HepG2 (cell line): ENCODE measurements around the gene ELP2. TPM values are rescaled to one million over a fixed set of nuclear protein-coding genes. Genes with fewer than 3 reads are reported as not detected.
A peak's percentile ranks its signal among the peaks of the same experiment; 100 is the strongest.

Experiments used
- AGO1 ChIP-seq: fragments of 200-400 bp; formaldehyde crosslinking; IDR thresholded peaks from 2 replicates; pipeline ENCODE4 v1.6.1; 2017; ENCODE audit warnings: mild to moderate bottlenecking, low read depth, low read length, moderate library complexity; ENCODE audit not compliant: poor library complexity, severe bottlenecking
- HMG20A ChIP-seq: IDR thresholded peaks from 2 replicates; pipeline ENCODE4 v1.6.1; 2016; ENCODE audit warnings: borderline replicate concordance
- HNF4G ChIP-seq, 2 experiments: sonication (generic) in 1 of 2; formaldehyde crosslinking in 1 of 2; IDR thresholded peaks; 2 replicates each; pipeline versions ENCODE4 v1.4.0 to v1.6.1; 2011 to 2020; ENCODE audit warnings: borderline replicate concordance in 2 of 2, low read depth in 2 of 2, mild to moderate bottlenecking in 2 of 2, low read length in 1 of 2, missing genetic modification reagents in 1 of 2, moderate library complexity in 1 of 2
- MIXL1 ChIP-seq: IDR thresholded peaks from 2 replicates; pipeline ENCODE4 v1.6.1; 2016
- MYC ChIP-seq: sonication (generic); formaldehyde crosslinking; IDR thresholded peaks from 2 replicates; pipeline ENCODE4 v1.9.0; 2021; ENCODE audit warnings: missing genetic modification reagents, borderline replicate concordance
- NFIB ChIP-seq: sonication (generic); formaldehyde crosslinking; IDR thresholded peaks from 2 replicates; pipeline ENCODE4 v1.9.0; 2021; ENCODE audit warnings: missing genetic modification reagents, mild to moderate bottlenecking, borderline replicate concordance
- NFYC ChIP-seq: IDR thresholded peaks from 2 replicates; pipeline ENCODE4 v1.6.1; 2016; ENCODE audit warnings: missing genetic modification reagents, missing compliant biosample characterization
- PCBP1 ChIP-seq: fragments of 200-400 bp; formaldehyde crosslinking; IDR thresholded peaks from 2 replicates; pipeline ENCODE4 v1.6.1; 2017; ENCODE audit warnings: mild to moderate bottlenecking, low read depth, low read length, borderline replicate concordance
- PHB2 ChIP-seq: fragments of 450-650 bp; IDR thresholded peaks from 2 replicates; pipeline ENCODE4 v1.6.1; 2018; ENCODE audit not compliant: partially characterized antibody
- PLRG1 ChIP-seq: fragments of 450-650 bp; conservative IDR thresholded peaks from 2 replicates; pipeline ENCODE4 v1.6.1; 2016
- RNF219 ChIP-seq: sonication (generic); formaldehyde crosslinking; IDR thresholded peaks from 2 replicates; pipeline ENCODE4 v1.5.0; 2020; ENCODE audit warnings: mild to moderate bottlenecking, missing genetic modification reagents
- SATB2 ChIP-seq: sonication (generic); formaldehyde crosslinking; IDR thresholded peaks from 2 replicates; pipeline ENCODE4 v1.5.0; 2020; ENCODE audit warnings: missing genetic modification reagents
- TAF1 ChIP-seq: sonication (generic); formaldehyde crosslinking; IDR thresholded peaks from 2 replicates; pipeline ENCODE4 v1.4.0; 2020; ENCODE audit warnings: missing genetic modification reagents
- THAP8 ChIP-seq: sonication (generic); formaldehyde crosslinking; IDR thresholded peaks from 2 replicates; pipeline ENCODE4 v1.5.1; 2020; ENCODE audit warnings: missing genetic modification reagents, mild to moderate bottlenecking, borderline replicate concordance
- ZBTB46 ChIP-seq: sonication (generic); formaldehyde crosslinking; IDR thresholded peaks from 2 replicates; pipeline ENCODE4 v1.4.0; 2020; ENCODE audit warnings: mild to moderate bottlenecking, missing genetic modification reagents, borderline replicate concordance
- ZFP41 ChIP-seq: sonication (generic); formaldehyde crosslinking; IDR thresholded peaks from 2 replicates; pipeline ENCODE4 v1.4.0; 2020; ENCODE audit warnings: mild to moderate bottlenecking, missing genetic modification reagents, borderline replicate concordance
- ZMYM4 ChIP-seq: sonication (generic); formaldehyde crosslinking; IDR thresholded peaks from 2 replicates; pipeline ENCODE4 v1.8.1; 2023; ENCODE audit warnings: mild to moderate bottlenecking, missing genetic modification reagents
- ZNF44 ChIP-seq: sonication (generic); formaldehyde crosslinking; IDR thresholded peaks from 2 replicates; pipeline ENCODE4 v1.5.1; 2020; ENCODE audit warnings: mild to moderate bottlenecking, missing genetic modification reagents
- ZNF660 ChIP-seq: sonication (generic); formaldehyde crosslinking; IDR thresholded peaks from 2 replicates; pipeline ENCODE4 v1.5.1; 2020; ENCODE audit warnings: mild to moderate bottlenecking, low read depth, missing genetic modification reagents, borderline replicate concordance
- ZNF781 ChIP-seq: sonication (generic); formaldehyde crosslinking; IDR thresholded peaks from 2 replicates; pipeline ENCODE4 v1.5.1; 2020; ENCODE audit warnings: borderline replicate concordance, mild to moderate bottlenecking, missing genetic modification reagents; ENCODE audit errors: not compliant biosample characterization
- polyA plus RNA-seq, 8 experiments: library from polyadenylated mRNA; depleted of rRNA in 3 of 8; stranded (reverse) in 7 of 8; unstranded in 1 of 8; fragments of >200 nt; fragmentation: Illumina TruSeq in 4 of 8; extraction: Trizol in 4 of 8; gene quantifications; 2 replicates each; pipeline versions ENCODE4 v1.2.1 to v1.2.3, GENCODE V29; 2011 to 2016; ENCODE audit warnings: low read depth in 4 of 8, missing spikeins in 1 of 8, mixed read lengths in 1 of 8; ENCODE audit not compliant: insufficient read depth in 1 of 8
- total RNA-seq, 5 experiments: library from RNA; depleted of rRNA; stranded (reverse); fragments of >200 nt; fragmentation: Illumina TruSeq; extraction: Trizol; gene quantifications; 2 replicates each; pipeline ENCODE4 v1.2.3, GENCODE V29; 2016; ENCODE audit warnings: low read depth in 1 of 5
- TF ChIP-seq, protein P1 (sequence below): sonication (generic); formaldehyde crosslinking; conservative IDR thresholded peaks from 2 replicates; pipeline ENCODE4 v1.8.0; 2022; ENCODE audit warnings: mild to moderate bottlenecking, moderate library complexity, missing genetic modification reagents
- TF ChIP-seq, protein P2 (sequence below): sonication (generic); formaldehyde crosslinking; IDR thresholded peaks from 2 replicates; pipeline ENCODE4 v1.4.0; 2020; ENCODE audit warnings: mild to moderate bottlenecking, missing genetic modification reagents

Gene ELP2
- total and polyA plus RNA-seq, 2 of the 13 experiments (the other 11 are each of a cell fraction or from before 2014, with no cell fraction given), result 98.7 to 100 TPM

GRCh38 chr18:36129300-36130038 lies at the start of gene ELP2, which contains the start of gene SLC39A6 (continued):
- TF ChIP-seq, protein P1, sequence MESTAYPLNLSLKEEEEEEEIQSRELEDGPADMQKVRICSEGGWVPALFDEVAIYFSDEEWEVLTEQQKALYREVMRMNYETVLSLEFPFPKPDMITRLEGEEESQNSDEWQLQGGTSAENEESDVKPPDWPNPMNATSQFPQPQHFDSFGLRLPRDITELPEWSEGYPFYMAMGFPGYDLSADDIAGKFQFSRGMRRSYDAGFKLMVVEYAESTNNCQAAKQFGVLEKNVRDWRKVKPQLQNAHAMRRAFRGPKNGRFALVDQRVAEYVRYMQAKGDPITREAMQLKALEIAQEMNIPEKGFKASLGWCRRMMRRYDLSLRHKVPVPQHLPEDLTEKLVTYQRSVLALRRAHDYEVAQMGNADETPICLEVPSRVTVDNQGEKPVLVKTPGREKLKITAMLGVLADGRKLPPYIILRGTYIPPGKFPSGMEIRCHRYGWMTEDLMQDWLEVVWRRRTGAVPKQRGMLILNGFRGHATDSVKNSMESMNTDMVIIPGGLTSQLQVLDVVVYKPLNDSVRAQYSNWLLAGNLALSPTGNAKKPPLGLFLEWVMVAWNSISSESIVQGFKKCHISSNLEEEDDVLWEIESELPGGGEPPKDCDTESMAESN (CRISPR knock-in tag), result 0 out of 2 replicates have a peak, but pooled peaks have one; percentile 32
- TF ChIP-seq ZBTB46 (CRISPR knock-in tag), result no peak
- 0 out of 2 replicates have a peak, but pooled peaks have one; percentile 50 for TF ChIP-seq NFYC (CRISPR knock-in tag)
- peak; percentile 64 for TF ChIP-seq TAF1 (CRISPR knock-in tag)
- no peak for TF ChIP-seq SATB2 (CRISPR knock-in tag)
- TF ChIP-seq PLRG1, result no peak
- no peak for TF ChIP-seq RNF219 (CRISPR knock-in tag)
- peak; percentile 69 for TF ChIP-seq AGO1
- TF ChIP-seq MYC (CRISPR knock-in tag), result peak; percentile 78
- TF ChIP-seq THAP8 (CRISPR knock-in tag), result peak; percentile 84; the same call in 1 of the 2 replicates
- TF ChIP-seq HMG20A (CRISPR knock-in tag), result no peak
- peak; percentile 20; the same call in 1 of the 2 replicates for TF ChIP-seq HNF4G (IDR thresholded peaks at IDR 0.05; ENCODE audit: borderline replicate concordance, low read depth, low read length)
- TF ChIP-seq HNF4G (CRISPR knock-in tag; IDR thresholded peaks at IDR 0.05; ENCODE audit: borderline replicate concordance, low read depth), result peak; percentile 67; the same call in 1 of the 2 replicates
- TF ChIP-seq, protein P2, sequence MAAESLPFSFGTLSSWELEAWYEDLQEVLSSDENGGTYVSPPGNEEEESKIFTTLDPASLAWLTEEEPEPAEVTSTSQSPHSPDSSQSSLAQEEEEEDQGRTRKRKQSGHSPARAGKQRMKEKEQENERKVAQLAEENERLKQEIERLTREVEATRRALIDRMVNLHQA, result no peak
- TF ChIP-seq ZNF781 (CRISPR knock-in tag), result peak; percentile 86
- TF ChIP-seq MIXL1 (CRISPR knock-in tag), result peak; percentile 92
- TF ChIP-seq ZNF660, result no peak; the same call in 1 of the 2 replicates
- peak; percentile 61; the same call in 1 of the 2 replicates for TF ChIP-seq ZFP41
- TF ChIP-seq PHB2, result no peak
- 0 out of 2 replicates have a peak, but pooled peaks have one; percentile 39 for TF ChIP-seq PCBP1
- TF ChIP-seq NFIB, result no peak
- TF ChIP-seq ZNF44 (CRISPR knock-in tag), result no peak
- peak; percentile 86 for TF ChIP-seq ZMYM4 (CRISPR knock-in tag)
